Left lobe of liver (tissue), 2 donors: Measurements from ENCODE around the gene METTL3. TPM values are rescaled to one million over a fixed set of nuclear protein-coding genes. Genes with fewer than 3 reads are reported as not detected.

Source experiments
- ATAC-seq: fragments of 200-7000 bp; cut with Tn5 transposase; one replicate; pipeline ENCODE4 v1.9.1; 2020; ENCODE audit warnings: mild to moderate bottlenecking, moderate library complexity
- DNase-seq: peaks from one replicate; pipeline ENCODE4 v3.0.0-alpha.2; 2020; ENCODE audit warnings: low spot score
- total RNA-seq: library from RNA; stranded (reverse); gene quantifications from one replicate; pipeline ENCODE4 v1.2.1, GENCODE V29; 2021
- donor health status: DM: no; HTN: no; CAD: no; lungs with moderate emphysema.
- donor health status: DM: no; HTN: yes; CAD: no.

The METTL3 gene
- total RNA-seq, 1 donor from 2014 or later = 13.4 TPM

DNA sequence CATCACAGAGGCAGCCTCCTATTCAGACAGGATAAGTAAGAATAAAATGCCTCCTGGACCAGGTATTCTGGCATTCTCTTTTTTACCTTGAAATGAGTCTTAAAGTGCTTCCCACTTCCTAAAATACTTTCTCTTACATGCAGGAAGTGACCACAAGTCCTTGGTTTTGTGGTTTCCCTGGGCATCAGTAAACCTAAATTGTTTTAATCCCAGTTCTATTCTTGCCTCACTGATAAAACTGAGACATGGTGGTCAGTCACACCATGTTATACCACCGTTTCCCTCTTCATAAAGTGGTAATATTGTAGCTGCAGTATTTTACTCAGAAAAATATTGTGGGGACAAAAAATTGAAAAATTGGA, 16.2 kb upstream of the METTL3 start:
- DNase-seq (no peak), ATAC-seq (no peak)

- ATAC-seq = no peak
Observed at GRCh38 chr14:21526672-21527317, 15.7 kb upstream of the METTL3 start.

DNA sequence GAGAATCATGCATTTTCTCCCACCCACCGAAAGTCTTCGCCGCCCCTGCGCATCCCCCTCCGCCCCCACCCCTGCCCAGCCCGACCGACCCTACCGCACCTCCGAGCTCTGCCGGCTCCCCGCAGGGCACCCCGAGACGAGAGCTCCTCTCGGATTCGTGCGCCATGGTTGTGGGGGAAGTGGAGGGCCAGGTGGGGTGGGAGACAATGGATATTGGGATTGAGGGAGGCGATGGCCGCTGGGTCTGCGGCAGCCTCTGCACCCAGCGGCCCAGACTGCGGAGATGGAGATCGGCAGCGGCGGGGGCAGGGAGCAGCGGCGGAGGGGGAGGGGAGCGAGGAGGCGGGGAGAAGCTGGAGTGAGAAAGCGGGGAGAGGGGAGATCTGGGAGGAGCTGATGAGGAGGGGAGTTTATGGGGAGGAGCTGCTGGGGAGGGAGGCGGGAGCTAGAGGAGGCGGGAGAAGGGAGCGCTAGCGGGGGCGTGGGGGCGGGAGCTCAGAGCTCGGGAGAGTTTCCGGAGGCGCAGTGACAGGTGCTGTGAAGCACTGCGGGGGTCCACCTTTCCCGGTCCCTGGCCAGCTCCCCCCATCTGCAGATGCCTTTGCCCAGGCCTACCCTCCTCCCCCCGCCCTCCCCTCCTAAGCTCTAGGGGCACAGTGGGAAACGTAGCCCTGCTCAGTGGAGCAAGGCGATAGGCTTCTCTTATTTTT, 15.0 kb upstream of the METTL3 start, which contains the start of gene SALL2:
Gene SALL2 (minus strand): TSS at position 385 of the 710 bp plus-strand sequence. CDS start 219 bp downstream, at position 166.
- ATAC-seq (peak; percentile 86), DNase-seq (peak; percentile 52)

More at GRCh38 chr14:21526672-21527317, 15.7 kb upstream of the METTL3 start:
- no peak for DNase-seq

DNA sequence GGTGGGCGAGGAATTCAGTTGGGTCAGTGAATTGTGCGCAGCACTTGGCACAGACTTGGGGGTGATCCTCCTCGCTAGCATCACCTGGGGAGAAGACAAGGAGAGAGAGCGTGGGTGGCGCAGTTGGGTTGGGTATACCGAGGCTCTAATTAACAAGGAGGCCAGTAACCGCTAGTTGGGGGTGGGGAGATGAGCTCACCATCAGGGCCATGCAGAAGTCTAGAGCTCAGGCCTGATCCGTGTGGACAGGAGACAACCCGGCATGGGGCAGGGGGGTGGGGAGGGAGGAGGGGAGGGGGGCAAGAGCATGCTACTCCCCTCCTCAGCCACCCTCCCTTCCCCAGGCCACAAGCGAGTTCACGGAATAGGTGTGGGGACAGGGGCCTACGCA, 14.4 kb upstream of the METTL3 start:
- no peak for ATAC-seq
- no peak for DNase-seq

GRCh38 chr14:21524575-21525490, 13.7 kb upstream of the METTL3 start:
- no peak for ATAC-seq
- DNase-seq = no peak

DNA sequence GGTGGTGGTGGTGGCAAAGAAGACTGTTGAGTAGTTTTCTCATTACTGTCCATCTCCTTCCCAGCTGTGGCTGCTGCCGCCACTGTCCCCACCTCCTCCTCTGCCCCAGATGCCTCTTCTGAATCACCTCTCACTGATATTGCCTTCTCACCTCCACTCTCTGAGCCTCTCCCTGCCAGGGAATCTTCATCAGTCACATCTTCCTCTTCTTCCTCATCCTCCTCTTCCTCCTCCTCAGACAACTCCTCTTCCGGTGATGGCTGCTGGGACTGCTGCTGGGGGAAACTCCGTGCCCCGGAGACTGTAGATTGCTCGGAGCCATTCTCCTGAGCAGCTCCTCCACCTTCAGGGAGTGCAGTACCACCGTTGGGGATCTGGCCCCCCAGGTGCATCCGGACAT, 12.1 kb upstream of the METTL3 start:
- DNase-seq = no peak

GRCh38 chr14:21521501-21521900, 10.4 kb upstream of the METTL3 start:
- ATAC-seq = no peak
- no peak for DNase-seq

More for the DNA sequence above, 12.1 kb upstream of the METTL3 start:
- ATAC-seq = no peak

- no peak for ATAC-seq
- no peak for DNase-seq
Observed at GRCh38 chr14:21520767-21521166, 9.6 kb upstream of the METTL3 start.

- ATAC-seq (no peak), DNase-seq (no peak)
Observed at GRCh38 chr14:21518725-21519124, 7.6 kb upstream of the METTL3 start.

DNA sequence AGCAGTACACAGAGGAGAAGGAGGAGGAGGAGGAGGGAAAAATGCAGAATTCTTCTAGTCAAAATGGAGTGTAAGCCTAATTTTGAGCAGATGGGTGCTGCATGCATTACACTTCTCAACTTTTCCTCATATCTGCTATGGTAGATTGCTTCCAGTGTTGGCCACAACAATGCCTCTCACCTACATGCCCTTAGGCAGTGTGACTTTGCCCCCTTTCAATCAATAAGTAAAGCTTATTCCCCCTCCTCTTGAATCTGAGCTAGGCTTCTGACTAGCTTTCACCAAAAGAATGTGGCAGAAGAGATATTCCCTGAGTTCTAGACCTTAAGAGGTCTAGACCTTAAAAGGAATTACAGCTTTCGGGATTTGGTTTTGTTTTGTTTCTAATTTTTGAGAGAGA, 3.2 kb upstream of the METTL3 start:
- no peak for DNase-seq
- no peak for ATAC-seq

DNA sequence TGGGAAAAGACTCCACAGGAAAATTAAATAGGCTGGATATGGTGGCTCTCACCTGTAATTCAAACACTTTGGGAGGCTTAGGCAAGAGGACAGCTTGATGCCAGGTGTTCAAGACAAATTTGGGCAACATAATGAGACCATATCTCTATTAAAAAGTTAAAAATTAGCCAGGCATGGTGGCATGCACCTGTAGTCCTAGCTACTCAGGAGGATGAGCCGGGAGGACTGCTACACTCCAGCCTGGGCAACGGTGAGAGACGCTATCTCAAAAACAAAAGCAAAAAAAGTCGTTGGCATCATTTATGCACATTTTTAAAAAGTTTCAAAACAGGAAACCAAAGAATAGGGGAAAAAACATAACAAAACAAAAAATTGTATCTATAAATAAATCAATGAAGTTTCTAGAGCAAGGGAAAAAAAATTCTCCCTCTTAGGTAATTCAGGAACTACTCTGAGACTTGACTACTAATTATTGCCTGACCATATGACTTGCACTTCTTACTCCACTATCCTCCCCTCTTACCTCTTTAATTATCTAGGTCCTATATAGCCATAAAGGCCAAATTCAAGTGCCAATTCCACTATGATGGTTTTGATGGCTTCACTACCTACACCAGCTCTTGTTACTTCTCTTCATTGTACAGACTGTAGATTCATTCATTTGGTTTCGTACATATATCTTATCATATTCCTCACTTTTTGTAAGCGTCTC, 1.6 kb downstream of the METTL3 start:
- ATAC-seq (no peak), DNase-seq (no peak)

DNA sequence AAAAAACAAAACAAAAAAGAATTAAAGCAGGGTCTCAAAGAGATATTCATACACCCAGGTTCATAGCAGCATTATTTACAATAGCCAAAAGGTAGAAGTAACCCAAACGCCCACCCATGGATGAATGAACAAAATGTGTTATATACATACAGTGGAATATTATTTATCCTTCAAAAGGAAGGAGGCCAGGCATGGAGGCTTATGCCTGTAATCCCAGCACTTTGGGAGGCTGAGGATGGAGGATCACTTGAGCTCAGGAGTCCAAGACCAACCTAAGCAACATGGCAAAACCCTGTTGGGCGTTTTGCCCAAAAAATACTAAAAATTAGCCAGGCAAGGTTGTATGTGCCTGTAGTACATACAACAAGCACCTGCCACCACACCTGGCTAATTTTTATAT, 4.6 kb downstream of the METTL3 start:
- DNase-seq (no peak), ATAC-seq (no peak)

DNA sequence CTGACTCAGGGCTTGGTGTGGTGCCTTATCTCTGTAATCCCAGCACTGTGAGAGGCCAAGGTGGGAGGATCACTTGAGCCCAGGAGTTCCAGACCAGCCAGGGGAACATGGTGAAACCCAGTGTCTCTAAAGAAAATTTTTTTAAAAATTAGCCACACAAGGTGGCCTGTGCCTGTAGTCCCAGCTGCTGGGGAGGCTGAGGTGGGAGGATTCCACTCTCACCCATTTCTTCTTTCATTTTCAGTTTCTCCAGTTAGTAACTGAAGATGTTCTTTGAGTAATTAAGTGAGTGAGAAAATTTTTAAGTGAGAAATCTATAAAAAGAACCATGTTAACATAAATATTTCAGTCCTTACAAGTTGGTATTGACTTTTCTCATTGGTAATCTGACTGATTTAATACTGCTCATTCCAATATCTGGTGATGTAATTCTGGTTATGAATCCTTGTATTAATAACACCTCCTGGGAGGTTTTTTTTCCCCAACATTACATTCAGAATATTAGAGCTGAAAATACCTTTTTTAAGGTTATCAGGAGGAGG, 6.1 kb downstream of the METTL3 start:
- DNase-seq (no peak), ATAC-seq (no peak)

DNA sequence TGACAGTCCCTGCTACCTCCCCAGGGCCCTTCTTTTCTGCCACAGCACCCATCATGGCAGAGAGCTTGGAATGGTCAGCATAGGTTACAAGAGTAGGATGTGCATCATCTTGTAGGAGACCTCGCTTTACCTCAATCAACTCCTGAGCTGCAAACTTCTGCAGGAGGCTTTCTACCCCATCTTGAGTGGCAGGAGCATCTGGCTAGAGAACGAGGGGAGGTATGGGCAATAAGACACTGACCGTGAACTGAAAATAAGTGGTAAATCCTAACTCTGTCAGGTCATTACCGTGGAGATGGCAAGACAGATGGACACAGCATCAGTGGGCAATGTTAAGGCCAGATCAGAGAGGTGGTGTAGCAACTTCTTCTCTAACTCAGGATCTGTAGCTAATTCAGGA, 7.8 kb downstream of the METTL3 start:
- DNase-seq (no peak), ATAC-seq (no peak)

DNA sequence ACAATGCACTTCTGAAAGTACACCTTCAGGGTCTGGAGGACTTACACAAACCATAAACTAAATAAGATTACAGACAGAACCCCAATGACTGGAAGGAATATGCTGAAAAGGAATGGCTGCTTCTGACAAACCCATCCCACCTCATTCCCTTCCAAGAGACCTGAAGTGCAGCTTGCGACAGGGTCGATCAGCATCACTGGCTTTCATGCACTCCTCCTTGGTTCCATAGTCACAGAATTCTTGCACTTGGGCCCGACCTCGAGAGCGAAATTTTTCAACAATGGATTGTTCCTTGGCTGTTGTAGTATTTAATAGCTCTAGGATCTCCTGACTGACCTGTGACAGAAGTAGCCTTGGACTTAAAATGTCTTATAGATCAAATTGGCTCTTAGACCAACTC, 9.6 kb downstream of the METTL3 start:
- no peak for ATAC-seq

DNA sequence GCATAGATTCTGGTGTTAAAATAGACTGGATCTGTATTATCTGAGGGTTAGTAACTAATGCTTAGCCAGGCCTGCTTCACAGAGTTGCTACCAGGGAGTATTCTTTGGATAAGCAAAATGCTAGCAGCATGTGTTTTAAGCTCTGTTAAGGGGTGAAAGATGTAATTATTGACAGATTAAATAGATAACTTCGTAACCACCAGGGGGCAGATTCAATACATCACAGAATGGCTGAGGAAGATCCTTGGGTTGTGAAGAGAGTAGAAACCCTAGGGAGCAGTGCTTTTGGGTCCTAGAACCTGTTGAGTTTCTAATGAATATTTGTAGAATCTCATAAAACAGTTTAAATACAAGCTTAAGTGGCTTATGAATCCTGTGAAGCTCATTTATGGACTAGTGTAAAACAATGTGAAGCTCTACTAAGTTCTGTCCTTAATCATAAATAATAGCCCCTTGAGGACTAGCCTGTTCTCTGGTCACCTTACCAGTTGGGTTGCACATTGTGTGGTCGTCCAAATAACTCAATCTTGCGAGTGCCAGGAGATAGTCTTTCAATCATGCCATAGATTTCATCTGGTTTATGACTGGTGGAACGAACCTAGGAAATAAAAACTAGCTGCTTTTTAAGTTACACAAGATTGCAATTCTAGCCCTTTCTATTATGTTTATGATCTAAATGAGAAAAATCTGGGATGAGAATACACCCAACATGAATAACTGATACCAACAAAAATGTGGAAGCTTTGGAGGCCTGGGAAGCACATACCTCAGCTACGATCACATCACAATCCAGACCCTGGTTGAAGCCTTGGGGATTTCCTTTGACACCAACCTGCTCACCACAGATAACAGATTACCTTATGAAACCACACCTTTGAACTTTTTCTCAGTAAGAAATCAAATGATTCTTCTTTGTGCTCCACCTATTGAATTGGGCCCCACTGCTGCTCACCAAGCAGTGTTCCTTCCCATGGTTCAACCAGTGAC, 12.3 kb downstream of the METTL3 start:
- DNase-seq (no peak), ATAC-seq (peak; percentile 61)

More for the DNA sequence above, 9.6 kb downstream of the METTL3 start:
- no peak for DNase-seq

GRCh38 chr14:21496453-21496852, 14.7 kb downstream of the METTL3 start:
- ATAC-seq (peak; percentile 67), DNase-seq (no peak)

DNA sequence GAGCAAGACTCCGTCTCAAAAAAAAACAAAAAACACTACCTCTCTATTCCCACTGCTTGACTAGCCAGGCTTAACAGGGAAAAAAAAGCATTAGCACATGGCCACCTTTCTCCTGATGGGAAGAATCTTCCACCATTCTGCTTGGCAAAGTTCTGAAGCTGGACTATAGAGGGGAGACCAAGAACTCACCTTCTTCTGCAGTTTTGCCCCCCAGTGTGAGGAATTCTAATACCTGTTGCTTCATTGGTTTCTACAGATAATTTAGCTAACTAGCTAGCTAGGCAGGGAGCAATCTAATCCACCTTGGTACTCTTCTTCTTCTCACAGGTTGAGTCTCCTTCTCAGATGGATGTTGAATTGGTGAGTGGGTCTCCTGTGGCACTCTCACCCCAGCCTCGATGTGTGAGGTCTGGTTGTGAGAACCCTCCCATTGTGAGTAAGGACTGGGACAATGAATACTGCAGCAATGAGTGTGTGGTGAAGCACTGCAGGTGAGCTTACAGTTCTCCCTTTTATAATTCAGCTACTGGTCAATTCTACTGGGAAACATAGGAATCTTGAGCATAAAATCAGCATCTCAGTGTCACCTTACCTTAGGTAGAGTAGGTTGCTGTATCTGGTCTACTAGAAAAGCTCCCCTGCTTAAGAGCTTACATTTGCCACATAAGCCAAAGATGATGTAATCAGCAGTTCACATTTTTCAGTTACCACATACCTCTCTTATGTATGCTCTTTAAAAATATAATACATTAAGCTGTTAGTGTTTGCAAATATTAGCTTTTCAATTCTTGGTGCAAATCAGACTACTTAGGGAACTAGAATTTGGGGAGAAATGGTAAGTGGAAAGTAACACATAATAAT, 16.0 kb downstream of the METTL3 start:
- no peak for DNase-seq
- no peak for ATAC-seq
